ENCODE results near the gene ANAPC1.
"Not testable (repeated sequence)": the region's sequence is repeated elsewhere in the genome, so short reads cannot be mapped to it uniquely, and the experiment has no call there.

DNA sequence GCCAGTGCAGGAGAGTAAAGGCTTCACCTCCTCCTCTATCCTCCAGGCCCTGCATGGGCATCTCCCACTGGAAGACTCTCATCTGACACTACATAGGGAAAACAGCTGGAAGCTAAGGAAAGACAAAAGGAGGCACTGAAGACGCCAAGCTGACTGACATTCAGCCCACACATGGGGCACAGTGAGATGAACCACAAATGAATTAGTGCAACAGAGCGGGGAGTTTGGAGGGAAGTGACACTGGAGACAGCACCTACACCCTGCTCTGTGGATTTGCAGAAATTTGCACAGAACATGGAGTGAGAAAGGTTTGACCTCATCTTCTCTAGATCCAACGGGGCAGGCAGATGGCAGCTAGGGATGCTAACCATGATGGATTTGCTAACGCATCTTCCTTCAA is 119.8 kb downstream of the ANAPC1 start:
- TF ChIP-seq EZH2 (IDR thresholded peaks at IDR 0.05); POLR2AphosphoS5 (IDR thresholded peaks at IDR 0.05; ENCODE audit: borderline replicate concordance, low read depth, low read length); FOXP2 (optimal IDR thresholded peaks at IDR 0.05; ENCODE audit: control extremely low read depth, extremely low read length, insufficient read depth): not testable (repeated sequence)

All from SK-N-MC (cell line).